Smooth muscle cell (in vitro differentiated cells): Measurements from ENCODE around the gene DNAJC28. TPM values are rescaled to one million over a fixed set of nuclear protein-coding genes. Genes with fewer than 3 reads are reported as not detected.

Source experiments
- DNase-seq: peaks from one replicate; lab custom pipeline; 2025; ENCODE audit not compliant: unreplicated experiment; lab: John Stamatoyannopoulos, UW
- H2AFZ ChIP-seq: fragments of 200-600 bp; sonication (generic); 2 replicates; pipeline ENCODE4 v1.6.0; 2016; ENCODE audit warnings: antibody characterized with exemption, low read depth, mild to moderate bottlenecking
- H3F3A ChIP-seq: fragments of 200-600 bp; sonication (generic); 2 replicates; pipeline ENCODE4 v1.6.0; 2017; ENCODE audit warnings: antibody characterized with exemption, low read depth
- H3K27ac ChIP-seq: fragments of 200-600 bp; sonication (generic); 2 replicates; pipeline ENCODE4 v1.5.1; 2016; ENCODE audit warnings: low read depth, mild to moderate bottlenecking
- H3K27me3 ChIP-seq: fragments of 200-600 bp; sonication (generic); 2 replicates; pipeline ENCODE4 v1.6.1; 2016; ENCODE audit warnings: low read depth, mild to moderate bottlenecking
- H3K36me3 ChIP-seq: fragments of 200-600 bp; sonication (generic); 2 replicates; pipeline ENCODE4 v1.5.1; 2016; ENCODE audit warnings: low read depth
- H3K4me1 ChIP-seq: fragments of 200-600 bp; sonication (generic); 2 replicates; pipeline ENCODE4 v1.5.1; 2016; ENCODE audit warnings: low read depth
- H3K4me2 ChIP-seq: fragments of 200-600 bp; sonication (generic); 2 replicates; pipeline ENCODE4 v1.6.0; 2016; ENCODE audit warnings: mild to moderate bottlenecking
- H3K4me3 ChIP-seq: fragments of 200-600 bp; sonication (generic); 2 replicates; pipeline ENCODE4 v1.5.1; 2016; ENCODE audit warnings: mild to moderate bottlenecking
- H3K79me2 ChIP-seq: fragments of 200-600 bp; sonication (generic); 2 replicates; pipeline ENCODE4 v1.6.0; 2016; ENCODE audit warnings: low read depth, mild to moderate bottlenecking
- H3K9ac ChIP-seq: fragments of 200-600 bp; sonication (generic); 2 replicates; pipeline ENCODE4 v1.6.0; 2016; ENCODE audit warnings: low read depth
- H3K9me3 ChIP-seq: fragments of 200-600 bp; sonication (generic); replicated peaks from 2 replicates; pipeline ENCODE4 v1.5.1; 2016; ENCODE audit warnings: low read depth
- H4K20me1 ChIP-seq: fragments of 200-600 bp; sonication (generic); 2 replicates; pipeline ENCODE4 v1.6.0; 2016; ENCODE audit warnings: low read depth
- CTCF ChIP-seq: fragments of 200-600 bp; sonication (generic); IDR thresholded peaks from 2 replicates; pipeline ENCODE4 v1.5.1; 2017; ENCODE audit warnings: borderline replicate concordance, mild to moderate bottlenecking, antibody characterized with exemption; ENCODE audit not compliant: insufficient read depth, poor library complexity, severe bottlenecking
- WGBS: methylation state at CpG from one replicate; pipeline ENCODE4 v1.1.7; 2016; ENCODE audit warnings: low lambda C conversion rate; 5-methylcytosine and 5-hydroxymethylcytosine counted together
- polyA plus RNA-seq: library from polyadenylated mRNA; unstranded; fragments of >200 nt; fragmentation: Nextera tagmentation; extraction: Ambion mirVana; gene quantifications from 2 replicates; pipeline ENCODE4 v1.2.1, GENCODE V29; 2016
- total RNA-seq: library from RNA; depleted of rRNA; stranded (reverse); fragments of >200 nt; gene quantifications from 2 replicates; pipeline ENCODE4 v1.2.3, GENCODE V29; 2014

DNAJC28 gene
- total and polyA plus RNA-seq, 2 experiments from 2014 or later, result 0.85 to 1.3 TPM

GRCh38 chr21:33480481-33481103, 10.9 kb downstream of the DNAJC28 start:
- peak overlapping the region; percentile 70 for H3K9ac ChIP-seq
- peak overlapping the region; percentile 94 for H3K4me3 ChIP-seq
- no peak for TF ChIP-seq CTCF
- peak overlapping the region; percentile 93 for H3K4me2 ChIP-seq
- WGBS, result 36% methylated on average over 17 of the region's 17 CpGs
- peaks cover 8% of the 10 kb centered on the region for H3K4me1 ChIP-seq
- H3K27ac ChIP-seq, result peak overlapping the region; percentile 99
- H2AFZ ChIP-seq, result peak overlapping the region; percentile 83
- no peaks in the 10 kb centered on the region for H3K27me3 ChIP-seq
- no peaks in the 10 kb centered on the region for H3K9me3 ChIP-seq
- DNase-seq, result no peak
- no peaks in the 10 kb centered on the region for H3F3A ChIP-seq
- H3K36me3 ChIP-seq, result no peaks in the 10 kb centered on the region
- peaks cover 4% of the 10 kb centered on the region for H4K20me1 ChIP-seq
- H3K79me2 ChIP-seq, result peaks cover 29% of the 10 kb centered on the region

- H3K4me2 ChIP-seq, result peak within 1 kb of the TSS; percentile 93
- no peaks in the 10 kb centered on the region for H3K27me3 ChIP-seq
- DNase-seq, result peak; percentile 94
- peak within 1 kb of the TSS; percentile 99 for H3K9ac ChIP-seq
- H4K20me1 ChIP-seq, result peaks cover 5% of the 10 kb centered on the region
- H2AFZ ChIP-seq, result peak within 1 kb of the TSS; percentile 95
- H3F3A ChIP-seq, result no peaks in the 10 kb centered on the region
- WGBS, result under 1% methylated on average over 72 of the region's 93 CpGs
- no peaks in the 10 kb centered on the region for H3K9me3 ChIP-seq
- H3K27ac ChIP-seq, result peak within 1 kb of the TSS; percentile 99
- H3K79me2 ChIP-seq, result peaks cover 36% of the 10 kb centered on the region
- no peak for TF ChIP-seq CTCF
- H3K36me3 ChIP-seq, result no peaks in the 10 kb centered on the region
- peak within 1 kb of the TSS; percentile 94 for H3K4me3 ChIP-seq
- H3K4me1 ChIP-seq, result peaks cover 8% of the 10 kb centered on the region
Measured at GRCh38 chr21:33479679-33480480, 11.6 kb downstream of the DNAJC28 start, which contains the start of gene TMEM50B. Gene TMEM50B, minus strand, starts transcription at chr21:33479974. Its CDS starts 11,089 bp downstream, at chr21:33468885.

- no peaks in the 10 kb centered on the region for H3F3A ChIP-seq
- peak overlapping the region; percentile 99 for H3K27ac ChIP-seq
- 1% methylated on average over 38 of the region's 68 CpGs for WGBS
- TF ChIP-seq CTCF, result peak; percentile 7
- no peak for DNase-seq
- peaks cover 8% of the 10 kb centered on the region for H3K4me1 ChIP-seq
- peak overlapping the region; percentile 99 for H3K9ac ChIP-seq
- H3K4me3 ChIP-seq, result peak overlapping the region; percentile 94
- no peaks in the 10 kb centered on the region for H3K9me3 ChIP-seq
- peaks cover 38% of the 10 kb centered on the region for H3K79me2 ChIP-seq
- H2AFZ ChIP-seq, result peak overlapping the region; percentile 95
- peaks cover 7% of the 10 kb centered on the region for H4K20me1 ChIP-seq
- H3K4me2 ChIP-seq, result peak overlapping the region; percentile 93
- H3K27me3 ChIP-seq, result no peaks in the 10 kb centered on the region
- H3K36me3 ChIP-seq, result no peaks in the 10 kb centered on the region
Measured at GRCh38 chr21:33478935-33479678, 12.4 kb downstream of the DNAJC28 start.
